ENCODE measurements around the gene PCSK6. TPM values are rescaled to one million over a fixed set of nuclear protein-coding genes. Genes with fewer than 3 reads are reported as not detected.

The PCSK6 gene
- total RNA-seq, 2 donors from 2014 or later: 36.4 to 66.2 TPM

DNA sequence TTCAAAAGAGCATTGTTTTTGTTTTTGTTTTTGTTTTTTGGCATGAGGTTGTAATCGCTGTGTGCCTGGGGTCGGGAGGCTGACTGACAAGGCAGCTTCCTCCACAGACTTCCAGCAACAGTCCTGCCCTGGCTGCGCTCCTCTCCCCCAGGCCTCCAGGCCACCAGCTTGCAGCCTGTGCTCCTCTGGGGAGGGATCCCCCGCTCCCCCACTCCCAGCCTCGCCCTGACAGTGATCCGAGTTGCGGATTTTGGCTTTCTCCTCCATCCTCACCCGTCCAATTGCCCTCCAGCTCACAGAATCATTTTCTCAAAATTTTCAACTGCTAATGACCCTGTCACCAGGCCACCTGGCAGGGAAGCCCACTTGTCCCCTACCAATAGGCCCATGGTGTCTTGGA is 36.5 kb upstream of the PCSK6 start:
- DNase-seq: no peak
- ATAC-seq: no peak
- intact Hi-C loops (cut with DNase I, micrococcal nuclease): no loop called here

DNA sequence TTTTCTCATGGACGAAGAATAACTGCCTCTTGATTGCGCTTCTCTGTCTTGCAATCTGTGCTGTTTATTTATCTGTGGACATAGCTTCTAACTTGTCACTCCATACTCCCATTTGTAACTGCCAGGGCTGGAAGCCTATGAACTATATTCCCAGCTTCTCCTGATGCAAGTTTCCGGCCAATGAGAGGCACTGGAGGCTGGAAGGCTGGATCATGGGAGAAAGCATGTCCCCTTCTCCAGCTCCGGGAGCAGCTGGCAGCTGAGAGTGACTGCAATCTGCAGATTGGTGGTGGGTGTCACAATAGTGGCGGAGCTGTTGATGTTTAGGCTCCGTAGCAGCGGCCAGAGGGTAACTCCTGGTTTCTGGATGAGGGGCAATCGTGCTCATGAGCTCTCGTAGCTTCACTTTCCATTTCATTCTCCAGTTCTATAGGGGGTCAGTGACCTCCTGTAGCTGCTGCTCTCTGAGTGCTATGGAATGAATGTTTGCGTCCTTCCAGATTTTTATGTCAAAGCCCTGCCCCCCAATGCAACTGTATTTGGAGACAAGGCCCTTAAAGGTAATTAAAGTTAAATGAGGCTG is 35.7 kb upstream of the PCSK6 start:
- ATAC-seq (no peak), DNase-seq (no peak)
- intact Hi-C loops (cut with DNase I, micrococcal nuclease): no loop called here

DNA sequence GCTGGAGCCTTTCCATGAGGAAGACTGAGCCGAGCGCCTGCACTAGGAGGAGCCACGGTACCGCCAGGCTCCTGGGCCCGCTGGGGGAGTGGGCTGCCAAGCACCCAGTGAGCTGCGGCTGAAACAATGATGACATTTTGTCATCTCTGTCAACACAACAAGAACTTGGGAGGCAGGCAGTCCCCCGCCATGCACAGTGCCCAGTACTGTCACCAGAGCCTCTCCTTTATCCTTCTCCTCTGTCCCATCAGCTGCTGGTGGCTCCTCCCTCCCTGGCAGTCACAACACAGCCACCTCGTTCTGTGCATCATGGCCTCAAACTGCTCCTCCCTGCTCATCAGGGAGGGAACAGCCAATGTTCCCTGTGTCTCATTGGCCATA is 34.0 kb upstream of the PCSK6 start:
- intact Hi-C loops (cut with DNase I, micrococcal nuclease): no loop called here
- ATAC-seq (no peak), DNase-seq (no peak)

DNA sequence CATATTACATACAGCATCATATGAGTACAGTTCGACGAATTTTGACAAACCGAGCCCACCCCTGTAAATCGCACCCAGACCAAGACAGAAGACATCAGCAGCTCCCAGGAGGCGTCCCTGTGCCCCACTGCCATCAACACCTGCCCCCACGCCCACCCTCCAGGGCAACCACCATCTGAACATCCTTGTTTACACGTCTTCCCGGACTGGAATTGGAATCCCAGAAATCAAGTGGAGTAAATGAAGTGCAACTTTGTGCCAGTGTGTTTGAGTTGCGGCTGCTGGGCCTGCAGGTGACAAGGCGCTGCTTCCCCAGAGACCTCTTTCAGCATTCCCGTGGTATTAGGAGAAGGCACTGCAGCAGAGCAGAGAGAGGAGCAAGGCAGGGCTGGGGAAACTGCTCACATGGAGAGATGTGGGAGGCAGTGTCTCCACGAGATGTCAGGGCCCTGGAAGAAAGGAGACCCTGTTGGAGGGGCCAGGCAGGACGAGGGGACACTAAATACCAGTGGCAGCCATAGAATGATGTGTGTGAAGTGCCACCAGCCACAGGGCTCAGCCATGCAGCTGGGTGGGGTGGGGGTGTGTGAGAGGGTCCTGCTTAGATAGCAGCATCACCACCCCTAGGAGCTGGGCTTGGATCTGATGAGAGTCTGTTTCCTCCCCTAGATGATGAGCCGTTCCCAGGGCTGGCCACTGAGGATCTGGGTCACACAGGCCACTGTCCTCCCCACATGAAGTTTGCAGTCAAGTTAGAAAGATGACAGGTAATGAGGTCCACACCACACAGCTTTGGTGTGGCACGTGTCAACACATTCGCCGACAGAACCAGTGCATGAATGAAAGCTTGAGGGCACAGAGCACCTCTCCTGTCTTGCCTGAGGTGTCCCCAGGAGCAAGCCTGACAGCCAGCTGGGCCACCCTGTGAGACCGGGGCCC is 33.4 kb upstream of the PCSK6 start:
- DNase-seq (no peak), ATAC-seq (no peak)
- intact Hi-C loops (cut with DNase I, micrococcal nuclease): no loop called here

DNA sequence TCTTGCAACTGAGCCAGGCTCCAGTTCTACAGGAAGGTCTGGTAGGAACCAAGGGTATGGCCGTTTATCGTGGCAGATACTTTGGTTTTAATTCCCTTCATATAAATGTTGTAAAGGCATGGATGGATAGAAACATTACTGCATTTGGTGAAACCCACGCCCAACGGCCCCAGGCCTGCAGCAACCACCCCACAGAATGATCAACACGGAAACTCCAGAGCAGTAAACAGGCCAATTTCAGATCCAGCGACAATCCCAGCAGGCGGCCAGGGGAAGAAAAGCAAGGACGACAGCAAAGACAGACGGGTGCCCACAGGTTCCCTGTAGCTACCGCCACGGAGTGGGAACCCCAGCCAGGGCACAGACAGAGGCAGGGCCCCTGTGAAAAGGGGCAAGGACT is 32.6 kb upstream of the PCSK6 start:
- peak in 1 of 2 donors; percentile 46 for DNase-seq
- intact Hi-C loops (cut with DNase I, micrococcal nuclease): no loop called here
- ATAC-seq: peak; percentile 64

DNA sequence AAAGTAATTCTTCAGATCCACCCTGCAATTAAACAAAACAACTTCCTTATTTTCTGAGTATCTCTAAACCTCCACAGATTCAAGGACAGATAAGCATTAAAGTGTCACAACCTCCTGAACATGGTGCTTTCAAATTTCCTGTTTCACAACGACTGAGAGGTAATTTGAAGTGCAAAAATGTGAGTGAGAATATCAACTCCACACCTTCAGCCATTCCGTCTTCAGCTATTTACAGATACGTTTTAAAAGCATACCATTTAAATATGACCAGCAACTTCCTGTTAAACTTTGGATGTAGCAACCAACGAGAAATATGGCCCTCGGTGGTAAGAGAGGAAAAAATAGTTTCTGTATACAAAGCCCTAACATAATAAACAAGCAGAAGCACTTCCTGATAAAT is 32.1 kb upstream of the PCSK6 start:
- peak; percentile 86 for ATAC-seq
- intact Hi-C loops (cut with DNase I, micrococcal nuclease): no loop called here
- no peak for DNase-seq

DNA sequence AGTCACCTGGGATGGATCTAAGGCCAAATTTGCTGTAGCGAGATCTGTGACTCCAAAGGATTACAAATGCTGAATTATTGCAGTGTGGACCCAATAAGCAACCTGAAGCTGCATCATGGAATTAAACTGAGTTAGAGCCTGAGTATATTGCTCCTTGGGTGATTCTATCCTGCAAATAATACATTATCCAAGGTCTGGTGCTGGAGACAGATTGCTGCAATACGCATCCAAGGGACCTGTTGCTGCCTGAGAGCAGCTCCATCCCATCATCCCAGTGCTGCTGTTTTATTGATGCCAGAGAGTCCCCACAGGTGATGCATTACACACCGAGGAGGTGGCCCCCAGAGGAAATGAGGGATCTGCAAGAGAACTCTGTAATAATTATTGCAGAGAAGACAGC is 31.6 kb upstream of the PCSK6 start:
- intact Hi-C loops (cut with DNase I, micrococcal nuclease): no loop called here
- ATAC-seq (peak; percentile 43), DNase-seq (no peak)

DNA sequence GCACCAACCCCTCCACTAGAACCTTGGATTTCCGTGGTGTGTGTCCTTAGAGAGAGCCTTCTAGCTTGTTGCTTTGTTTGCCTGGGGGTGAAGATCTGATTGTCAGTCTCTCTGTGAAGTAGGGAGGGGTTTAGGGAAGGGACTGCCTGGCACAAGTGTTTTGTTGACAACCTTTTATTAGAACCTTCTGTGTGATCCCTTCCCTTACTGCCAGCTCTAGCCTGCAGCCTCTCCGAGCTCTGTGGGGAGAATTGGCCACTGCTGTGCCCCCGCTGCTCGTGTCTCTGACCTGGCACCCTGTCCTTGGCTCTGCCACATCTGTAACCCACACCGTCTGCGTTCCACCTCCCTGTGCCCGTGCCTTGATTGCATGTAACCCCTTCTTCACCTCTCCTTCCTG is 30.9 kb upstream of the PCSK6 start:
- no peak for ATAC-seq
- DNase-seq: no peak
- intact Hi-C loops (cut with DNase I, micrococcal nuclease): no loop called here

DNA sequence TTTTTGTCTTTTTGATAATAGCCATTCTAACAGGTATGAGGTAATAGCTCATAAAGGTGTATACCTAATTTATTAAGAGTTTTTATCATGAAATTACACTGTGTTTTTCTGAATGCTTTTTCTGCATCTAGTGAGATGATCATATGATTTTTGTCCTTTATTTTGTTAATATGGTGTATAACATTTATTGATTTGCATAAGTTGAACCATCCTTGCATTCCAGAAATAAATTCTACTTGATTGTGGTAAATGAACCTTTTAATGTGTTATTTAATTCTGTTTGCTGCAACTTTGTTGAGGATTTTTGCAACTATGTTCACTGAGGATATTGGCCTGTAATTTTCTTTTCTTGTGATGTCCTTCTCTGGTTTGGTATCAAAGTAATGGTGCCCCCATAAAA is 28.0 kb upstream of the PCSK6 start:
- intact Hi-C loops (cut with DNase I, micrococcal nuclease): no loop called here
- DNase-seq: no peak
- no peak for ATAC-seq

DNA sequence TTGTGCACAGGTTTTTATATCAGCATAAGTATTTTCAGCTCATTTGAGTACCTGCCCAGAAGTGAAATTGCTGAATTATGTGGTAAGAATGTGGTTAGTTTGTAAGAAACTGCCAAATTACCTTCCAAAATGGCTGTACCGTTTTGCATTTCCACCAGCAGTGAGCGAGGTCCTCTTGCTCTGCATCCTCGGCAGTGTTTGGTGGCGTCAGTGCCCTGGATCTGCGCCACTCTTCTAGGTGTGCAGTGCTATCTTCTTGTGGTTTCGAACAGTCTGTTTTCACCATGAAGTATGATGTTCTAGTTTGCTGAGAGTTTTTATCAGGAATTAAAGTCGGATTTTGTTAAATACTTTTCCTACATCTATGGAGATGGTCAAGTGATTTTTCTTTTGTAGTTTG is 24.8 kb upstream of the PCSK6 start:
- intact Hi-C loops (cut with DNase I, micrococcal nuclease): no loop called here
- no peak for ATAC-seq
- DNase-seq: no peak

DNA sequence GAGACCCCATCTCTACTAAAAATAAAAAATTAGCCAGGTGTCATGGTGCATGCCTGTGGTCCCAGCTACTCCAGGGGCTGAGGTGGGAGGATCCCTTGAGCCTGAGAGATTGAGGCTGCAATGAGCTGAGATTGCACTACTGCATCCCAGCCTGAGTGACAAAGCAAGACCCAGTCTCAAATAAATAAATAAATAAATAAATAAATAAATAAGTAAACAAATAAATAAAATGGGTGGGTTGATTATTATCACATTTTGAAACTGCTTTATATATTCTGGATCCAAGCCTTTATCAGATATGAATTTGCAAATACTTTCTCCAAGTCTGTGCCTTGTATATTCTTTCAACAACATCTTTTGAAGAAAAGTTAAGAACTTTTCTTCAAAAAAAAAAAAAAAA is 22.2 kb upstream of the PCSK6 start:
- no peak for ATAC-seq
- DNase-seq: no peak
- intact Hi-C loops (cut with DNase I, micrococcal nuclease): no loop called here

DNA sequence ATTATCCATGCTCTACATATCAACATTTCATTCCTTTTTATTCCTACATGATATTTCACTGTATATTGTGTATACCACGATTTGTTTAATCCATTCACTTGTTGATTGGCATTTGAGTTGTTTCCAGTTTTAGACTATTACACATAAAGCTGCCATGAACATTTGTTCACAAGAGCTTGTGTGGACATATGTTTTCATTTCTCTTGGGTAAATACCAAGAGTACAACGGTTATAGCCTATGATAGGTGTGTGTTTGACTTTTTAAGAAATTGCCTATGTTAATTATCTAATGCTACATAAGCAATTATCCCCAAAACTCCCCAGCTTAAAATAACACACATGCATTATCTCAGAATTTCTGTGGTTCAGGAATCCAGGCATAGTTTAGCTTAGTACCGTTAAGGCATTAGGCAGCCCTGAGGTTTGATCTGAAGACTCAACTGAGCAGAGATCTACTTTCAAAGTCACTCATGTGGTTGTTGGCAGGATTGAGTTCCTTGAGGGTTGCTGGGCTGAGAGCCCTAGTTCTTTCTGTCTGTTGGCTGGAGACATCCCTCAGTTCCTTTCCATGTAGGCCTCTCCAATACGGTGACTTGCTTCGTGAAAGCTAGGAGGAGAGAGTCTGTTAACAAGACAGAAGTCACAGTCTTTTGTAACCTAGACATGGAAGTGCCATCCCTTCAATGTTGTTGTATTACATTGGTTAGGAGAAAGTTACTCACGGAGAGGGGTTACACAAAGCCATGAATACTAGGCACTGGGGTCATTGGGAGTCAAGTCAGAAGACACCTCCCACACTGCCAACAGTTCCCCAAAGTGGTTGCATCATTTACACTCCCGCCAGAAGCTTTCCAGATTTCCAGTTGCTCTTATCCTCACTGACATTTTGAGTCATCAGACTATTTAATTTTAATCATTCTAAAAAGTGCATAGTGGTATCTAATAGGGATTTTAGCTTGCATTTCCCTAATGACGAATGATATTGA is 21.0 kb upstream of the PCSK6 start:
- intact Hi-C loops (cut with DNase I, micrococcal nuclease): no loop called here
- ATAC-seq: peak; percentile 80
- DNase-seq: no peak

DNA sequence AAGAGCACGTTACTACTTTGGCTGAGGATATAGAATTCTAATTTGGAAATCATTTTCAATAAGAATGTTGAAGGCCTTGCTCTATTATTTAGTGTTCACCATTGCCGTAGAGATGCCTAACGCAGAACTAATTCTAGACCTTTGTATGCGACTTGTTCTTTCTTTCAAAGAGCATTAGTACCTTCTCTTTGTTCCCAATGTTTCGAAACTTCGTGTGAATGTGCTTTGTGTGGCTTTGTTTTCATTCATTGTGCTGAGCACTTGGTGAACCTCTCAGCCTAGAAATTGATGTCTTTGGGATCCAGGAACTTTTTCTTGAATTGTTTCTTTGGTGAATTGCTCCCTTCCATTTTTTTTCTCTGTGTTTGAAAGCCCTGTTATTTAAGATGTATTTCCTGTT is 19.8 kb upstream of the PCSK6 start:
- ATAC-seq (no peak), DNase-seq (no peak)
- intact Hi-C loops (cut with DNase I, micrococcal nuclease): no loop called here

DNA sequence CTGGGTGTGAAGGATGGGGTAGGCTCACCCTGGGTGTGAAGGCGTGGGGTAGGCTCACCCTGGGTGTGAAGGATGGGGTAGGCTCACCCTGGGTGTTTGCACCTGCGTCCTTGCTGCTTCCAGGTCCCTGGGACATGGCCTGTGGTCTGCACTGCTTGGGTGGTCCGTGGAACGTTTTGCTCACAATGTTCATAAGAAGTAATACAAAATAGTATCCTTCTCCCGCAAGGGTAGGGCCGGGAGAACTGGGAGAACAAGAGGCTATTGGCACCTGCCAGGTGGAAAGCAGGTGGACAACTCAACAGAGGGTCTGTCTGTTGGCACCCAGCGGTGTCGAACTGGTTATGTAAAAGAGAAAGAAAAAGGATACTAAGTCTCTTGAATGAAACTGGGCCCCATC is 17.0 kb upstream of the PCSK6 start:
- intact Hi-C loops (cut with DNase I, micrococcal nuclease): no loop called here
- DNase-seq (no peak), ATAC-seq (no peak)

DNA sequence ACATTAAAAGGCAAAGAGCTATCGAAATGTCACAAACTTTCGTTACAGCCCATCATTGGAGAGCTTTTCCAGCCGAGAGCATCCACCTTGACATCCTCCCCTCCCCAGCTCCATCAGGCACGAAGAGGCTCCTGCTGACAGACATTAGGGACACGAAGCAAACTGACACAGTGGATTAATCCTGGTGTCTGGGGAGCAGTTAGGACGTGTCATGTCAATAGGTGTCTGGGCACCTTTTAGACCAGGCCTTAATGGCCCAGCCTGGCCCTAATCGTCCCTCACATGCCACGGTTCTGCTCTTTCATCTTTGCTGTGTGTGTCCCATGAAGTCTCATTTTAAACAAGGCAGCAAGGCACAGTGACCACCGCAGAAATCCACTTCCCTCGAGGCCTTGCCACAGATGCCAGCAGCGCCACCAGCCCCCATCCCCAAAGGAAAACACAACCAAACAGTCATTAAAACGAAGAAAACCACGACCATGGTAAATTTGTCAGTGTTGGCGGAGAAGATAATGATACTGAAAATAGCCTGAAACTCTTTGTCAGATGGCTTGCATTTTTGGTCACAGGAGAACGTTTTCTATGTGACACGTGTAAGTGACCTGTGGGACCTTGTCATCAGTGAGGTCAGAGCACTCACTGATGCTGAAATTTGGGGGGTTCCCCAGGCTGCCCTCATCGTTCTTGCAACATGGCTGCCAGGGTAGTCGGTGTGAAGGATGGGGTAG is 16.3 kb upstream of the PCSK6 start:
- intact Hi-C loops (cut with DNase I, micrococcal nuclease): no loop called here
- ATAC-seq: no peak
- DNase-seq: no peak

DNA sequence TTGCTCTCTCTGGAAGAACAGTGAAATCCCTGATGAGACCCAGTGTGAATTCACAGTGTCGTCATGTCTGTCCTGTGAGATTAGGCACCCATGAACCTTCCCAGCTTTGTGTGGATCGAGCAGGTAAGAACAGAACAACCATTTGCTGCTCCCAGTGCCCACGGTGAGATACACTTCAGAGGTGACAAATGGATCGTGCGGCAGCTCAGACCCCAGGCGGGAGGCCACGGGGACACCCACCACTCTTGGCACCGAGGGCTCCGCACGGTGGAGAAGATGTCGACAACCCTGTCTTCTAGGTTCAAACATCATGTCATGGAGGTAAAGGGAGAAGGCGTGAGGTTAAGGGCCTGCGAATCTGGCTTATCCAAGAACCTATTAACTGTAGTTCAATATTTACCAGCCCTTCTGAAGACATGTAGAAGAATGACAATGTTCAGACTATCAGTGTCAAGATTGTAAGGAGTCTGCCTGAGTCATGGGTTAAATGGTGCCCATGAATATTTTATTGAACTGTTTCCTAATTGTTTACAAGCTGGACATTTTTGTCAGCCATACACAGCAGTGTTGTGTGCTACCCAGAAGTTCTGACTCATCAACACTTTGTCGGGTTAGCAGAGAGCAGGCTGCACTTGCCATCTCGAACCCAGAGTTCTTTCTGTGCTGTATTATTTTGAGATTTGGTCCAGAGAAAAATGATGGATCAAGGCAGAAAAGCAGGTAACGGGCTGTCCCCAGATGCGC is 15.5 kb upstream of the PCSK6 start:
- no peak for DNase-seq
- no peak for ATAC-seq
- intact Hi-C loops (cut with DNase I, micrococcal nuclease): loop anchor here in 1 of 2 donors (5.0 kb wide), 1 partner anchor 203 kb away; no protein-coding TSS in a partner anchor

DNA sequence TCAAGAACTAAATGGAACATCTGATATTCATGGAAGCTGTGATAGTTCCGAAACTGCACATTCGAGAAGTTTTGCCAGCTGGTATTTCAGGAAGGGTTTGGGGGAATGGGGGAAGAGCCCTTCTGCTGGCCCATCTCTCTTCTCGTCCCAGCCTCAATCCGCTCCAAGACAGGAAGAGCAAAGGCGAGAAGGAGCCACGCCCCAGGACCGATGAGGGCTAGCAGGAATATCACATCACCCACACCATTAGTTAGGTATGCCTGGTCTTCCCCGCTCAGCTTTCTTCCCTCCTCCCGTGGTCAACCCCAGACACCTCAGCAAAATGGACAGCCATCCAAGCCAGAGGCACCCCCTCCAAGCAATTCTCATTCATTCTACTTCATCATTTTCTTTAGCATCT is 14.9 kb upstream of the PCSK6 start:
- intact Hi-C loops (cut with DNase I, micrococcal nuclease): loop anchor here in 1 of 2 donors (5.0 kb wide), 1 partner anchor 202 kb away; no protein-coding TSS in a partner anchor
- ATAC-seq (no peak), DNase-seq (no peak)

DNA sequence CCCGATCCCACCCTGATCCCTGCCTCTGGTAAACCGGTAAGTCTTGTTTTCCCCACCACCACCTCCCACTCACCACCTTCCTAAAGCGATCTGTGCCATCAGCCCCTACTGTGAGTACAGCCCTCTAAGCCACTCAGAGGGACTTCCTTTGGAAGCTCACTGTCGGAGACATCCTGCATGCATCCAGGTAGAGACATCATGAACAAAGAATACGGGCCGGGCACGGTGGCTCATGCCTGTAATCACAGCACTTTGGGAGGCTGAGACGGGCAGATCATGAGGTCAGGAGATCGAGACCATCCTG is 13.7 kb upstream of the PCSK6 start:
- intact Hi-C loops (cut with DNase I, micrococcal nuclease): loop anchor here in 1 of 2 donors (5.0 kb wide), 1 partner anchor 201 kb away; no protein-coding TSS in a partner anchor
- ATAC-seq: no peak

More for the DNA sequence above, 13.7 kb upstream of the PCSK6 start:
- no peak for DNase-seq

Measured in left colon (tissue), 2 donors.